ENCODE data around the gene MRPL19.

Gene MRPL19

DNA sequence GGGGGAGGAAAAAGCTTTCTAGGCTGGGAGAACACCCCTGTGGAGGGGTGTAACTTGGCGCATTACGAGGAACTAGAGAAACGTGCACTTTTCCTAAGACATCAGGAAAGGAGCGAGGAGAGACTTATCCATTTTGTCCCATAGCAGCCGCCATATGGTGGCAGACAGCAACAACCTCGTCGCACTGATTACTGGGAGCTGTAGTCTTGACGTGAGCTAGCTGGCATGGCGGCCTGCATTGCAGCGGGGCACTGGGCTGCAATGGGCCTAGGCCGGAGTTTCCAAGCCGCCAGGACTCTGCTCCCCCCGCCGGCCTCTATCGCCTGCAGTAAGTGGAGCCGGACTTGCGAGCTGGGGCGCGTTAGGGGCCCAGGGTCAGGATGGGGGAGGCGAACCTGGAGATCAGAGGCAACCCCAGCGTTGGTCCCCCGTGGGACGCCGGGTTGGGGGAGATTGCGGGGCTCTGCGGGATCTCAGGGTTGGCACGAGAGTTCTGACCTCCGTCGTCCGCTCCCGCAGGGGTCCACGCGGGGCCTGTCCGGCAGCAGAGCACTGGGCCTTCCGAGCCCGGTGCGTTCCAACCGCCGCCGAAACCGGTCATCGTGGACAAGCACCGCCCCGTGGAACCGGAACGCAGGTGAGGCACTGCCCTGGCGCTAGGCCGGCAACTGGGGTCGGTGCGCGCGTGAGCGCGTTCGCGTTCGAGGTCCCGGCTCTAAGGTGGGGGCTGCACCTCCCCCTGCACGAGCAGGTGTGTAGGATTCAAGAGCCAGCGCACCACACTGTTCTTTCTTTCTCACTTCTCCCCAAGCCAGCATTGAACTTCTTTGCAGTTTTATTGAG, at the start of gene MRPL19:
TSS of gene MRPL19 (plus strand) at position 201 of the 843 bp plus-strand sequence. CDS start at position 226, 25 bp downstream.
- DNase-seq: peak; percentile 89

DNA sequence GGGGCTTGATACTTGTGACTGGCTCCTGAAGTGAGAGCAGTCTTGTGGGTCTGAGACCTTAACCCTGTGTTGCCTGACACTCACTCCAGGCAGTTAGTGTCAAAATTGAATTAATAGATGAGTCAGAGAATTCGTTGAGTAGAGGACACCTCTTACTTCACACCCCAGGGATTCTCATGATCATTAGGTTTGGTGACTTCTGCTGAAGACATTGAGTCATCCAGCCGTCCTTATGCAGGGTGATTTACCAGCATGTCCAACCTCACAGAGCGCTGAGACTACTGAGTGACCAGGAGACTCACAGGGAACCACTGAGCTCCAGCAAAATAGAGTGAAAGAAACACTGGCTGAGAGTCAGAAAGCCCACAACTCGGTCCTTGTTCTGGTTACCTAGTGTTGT, 49.8 kb upstream of the MRPL19 start:
- no peak for DNase-seq

DNA sequence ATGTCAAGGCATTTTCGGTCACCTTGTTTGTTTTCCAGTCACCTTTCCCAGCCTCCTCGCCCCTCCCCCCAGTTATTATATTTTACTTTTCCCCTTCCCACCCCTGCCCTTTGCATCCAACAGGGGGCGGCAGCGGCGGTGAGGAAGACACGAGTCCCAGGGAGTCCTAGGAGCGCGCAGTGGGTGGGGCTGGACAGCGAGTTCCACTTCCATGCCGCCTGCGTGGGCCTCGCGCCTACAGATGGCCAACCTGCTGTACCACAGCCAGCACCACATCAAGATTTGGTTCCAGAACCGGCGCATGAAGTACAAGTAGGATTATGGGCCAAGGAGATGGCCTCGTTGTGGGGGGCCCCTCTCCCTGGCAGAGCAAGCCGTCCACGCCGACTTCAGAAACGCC, 48.6 kb upstream of the MRPL19 start:
- no peak for DNase-seq

DNA sequence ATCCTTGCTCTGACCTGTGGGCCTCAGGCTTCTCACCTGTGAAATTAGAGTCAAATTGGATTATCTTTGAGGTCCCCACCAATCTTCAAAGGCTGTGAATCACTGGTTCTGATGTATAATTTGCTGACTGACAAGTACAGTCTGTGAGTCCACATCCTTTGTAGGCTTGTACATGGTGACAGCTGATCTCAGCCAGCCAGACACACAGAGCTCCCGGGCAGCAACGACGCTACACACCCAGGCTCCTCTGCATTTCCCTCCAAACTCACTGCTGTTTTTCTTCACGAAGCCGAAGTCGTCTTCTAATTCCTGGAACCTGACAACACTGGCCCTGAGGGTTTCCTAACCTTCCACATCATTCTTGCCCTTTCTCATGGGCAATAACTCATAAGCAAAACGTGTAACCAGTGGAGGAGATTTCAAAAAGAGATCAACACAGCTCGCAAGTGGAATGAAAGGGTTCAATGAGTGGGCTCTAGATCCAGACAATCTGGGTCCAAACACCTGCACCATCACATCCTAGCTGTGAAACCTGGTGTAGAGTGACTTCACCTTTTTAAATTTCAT, 47.9 kb upstream of the MRPL19 start:
- DNase-seq: no peak

GRCh38 chr2:75600461-75601011, 46.0 kb upstream of the MRPL19 start:
- no peak for DNase-seq

GRCh38 chr2:75602724-75603342, 43.8 kb upstream of the MRPL19 start:
- DNase-seq: no peak

GRCh38 chr2:75603477-75603876, 43.1 kb upstream of the MRPL19 start:
- no peak for DNase-seq

- no peak for DNase-seq
Observed at GRCh38 chr2:75604484-75604883, 42.1 kb upstream of the MRPL19 start.

DNA sequence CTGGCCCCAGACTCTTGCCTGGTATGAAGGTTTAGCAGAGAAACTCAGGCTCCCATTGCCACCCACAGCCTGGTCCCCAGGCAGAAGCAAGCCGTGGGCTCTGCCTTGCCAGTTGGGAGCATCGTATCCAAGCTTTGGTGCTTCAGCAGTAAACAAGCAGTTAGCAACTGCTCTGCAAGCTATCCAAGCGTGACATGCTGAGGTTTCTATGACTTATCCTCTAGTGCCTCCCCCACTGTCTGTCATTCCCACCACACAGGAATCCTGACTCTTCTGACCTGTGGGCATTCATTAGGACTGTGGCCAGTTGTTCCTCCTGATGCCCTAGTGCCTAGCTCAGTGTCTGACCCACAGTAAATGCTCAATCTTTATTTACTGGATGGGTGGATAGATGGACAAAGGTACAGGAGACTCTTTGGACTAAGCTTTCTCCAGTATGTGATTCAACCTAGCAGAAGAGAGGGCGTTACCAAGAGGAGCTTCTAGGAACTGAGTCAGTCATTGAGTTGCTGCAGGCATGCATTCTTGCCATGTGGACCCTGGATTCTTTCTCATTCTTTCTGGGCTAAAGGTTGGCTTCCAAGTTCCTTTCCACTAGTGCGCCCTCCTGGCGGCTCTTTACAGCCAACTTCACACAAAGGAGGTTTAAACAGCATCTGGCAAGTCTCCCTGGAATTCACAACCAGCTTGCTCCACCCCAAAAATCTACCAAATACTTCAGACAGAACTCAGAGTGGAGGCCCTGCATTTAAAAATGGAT, 40.6 kb upstream of the MRPL19 start:
- DNase-seq: no peak

DNA sequence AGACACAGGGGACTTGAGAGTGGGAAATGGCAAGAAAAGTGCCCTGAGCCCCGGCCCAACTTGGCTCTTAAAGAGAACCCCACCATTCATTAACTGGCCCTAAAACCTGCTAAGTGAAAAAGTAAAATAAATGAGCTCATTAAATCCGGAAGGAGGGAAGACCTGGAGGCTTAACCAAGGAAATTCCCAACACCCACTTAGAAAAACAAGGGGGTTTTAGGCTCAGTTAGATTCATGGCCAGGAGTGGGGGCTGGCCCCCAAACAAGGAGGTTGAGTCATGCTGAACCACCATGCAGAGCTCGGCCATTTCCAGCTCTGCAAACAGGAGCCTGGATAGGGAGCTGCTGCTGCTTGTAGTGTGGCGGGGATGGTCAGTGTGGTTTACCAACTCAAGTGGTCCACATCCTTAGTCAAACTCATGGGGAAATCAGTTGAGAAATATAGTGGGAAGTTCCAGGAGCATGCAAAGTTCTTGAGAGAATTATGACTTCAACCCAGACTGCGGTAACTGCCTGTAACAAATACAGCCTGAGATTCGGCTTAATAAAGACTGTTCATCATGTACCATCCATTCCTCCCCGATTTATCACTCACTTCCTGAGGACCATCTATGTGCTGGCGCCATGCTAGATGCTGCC, 39.7 kb upstream of the MRPL19 start:
- DNase-seq: no peak

DNA sequence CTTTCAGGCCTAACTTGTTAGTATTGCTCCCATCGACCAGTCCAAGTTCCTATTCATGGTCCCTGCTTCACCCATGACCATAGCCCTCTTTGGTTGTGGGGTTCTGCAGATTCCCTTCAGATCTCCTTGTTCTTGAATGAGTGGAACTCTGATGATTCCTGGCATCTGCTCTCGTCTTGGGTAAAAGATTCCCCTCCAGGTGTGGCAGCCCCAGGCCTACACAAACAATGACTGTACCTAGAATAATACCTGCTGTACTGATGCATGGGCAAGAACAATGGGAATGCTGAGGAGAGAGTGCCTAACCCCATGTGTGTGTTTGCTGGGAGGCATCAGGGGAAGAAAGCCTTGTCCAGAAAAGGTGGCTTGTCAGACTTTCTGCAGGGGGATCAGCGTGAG, 39.2 kb upstream of the MRPL19 start:
- no peak for DNase-seq

DNA sequence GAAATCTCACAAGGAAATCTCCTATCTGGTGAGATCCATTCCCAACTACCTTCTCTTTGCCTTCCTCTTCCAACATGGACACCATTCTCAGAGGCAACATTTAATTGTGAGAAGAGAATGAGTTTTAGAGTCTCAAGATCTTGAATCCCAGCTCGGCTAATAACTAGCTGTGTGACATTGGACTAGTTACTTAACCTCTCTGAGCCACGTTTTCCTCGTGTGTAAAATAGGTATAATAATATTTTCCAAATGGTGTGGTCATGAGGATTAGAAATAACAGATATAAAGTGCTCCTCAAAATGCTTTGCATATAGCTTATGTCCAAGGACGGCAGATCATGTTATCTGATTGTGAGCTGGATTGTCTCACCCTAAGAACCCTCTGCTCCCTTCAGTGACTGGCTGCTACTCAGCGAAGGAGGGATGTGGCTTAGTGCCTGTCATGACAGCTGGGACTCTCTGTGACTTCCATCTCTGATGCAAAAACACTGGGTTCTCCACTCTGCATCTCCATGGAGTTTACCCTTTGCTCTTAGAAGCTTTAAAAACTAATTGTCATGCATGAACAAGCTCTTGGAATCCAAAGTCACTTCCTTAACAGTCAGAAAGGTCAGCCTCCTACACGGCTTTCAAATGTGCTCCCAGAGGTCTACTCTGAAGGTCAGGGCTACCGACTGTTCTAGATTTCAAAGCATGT, 38.4 kb upstream of the MRPL19 start:
- no peak for DNase-seq

GRCh38 chr2:75608684-75609333, 37.8 kb upstream of the MRPL19 start:
- DNase-seq: peak; percentile 13

DNA sequence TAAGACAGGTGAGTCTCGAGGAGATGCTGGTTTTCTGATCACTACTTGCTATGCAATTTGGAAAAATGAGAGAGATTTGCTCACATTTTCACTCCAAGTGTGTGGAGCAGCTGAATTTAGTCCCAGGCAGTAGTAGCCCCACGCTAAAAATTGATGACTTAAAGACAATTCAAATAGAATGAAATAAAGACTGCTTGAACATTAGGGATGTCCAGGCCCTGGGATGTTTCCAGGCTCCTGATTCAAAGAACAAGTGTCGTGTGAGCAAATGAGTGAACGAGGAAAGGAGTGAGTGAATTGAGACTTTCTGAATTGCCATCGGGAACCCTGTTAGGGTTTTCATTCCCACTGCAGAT, 37.3 kb upstream of the MRPL19 start:
- DNase-seq: no peak

DNA sequence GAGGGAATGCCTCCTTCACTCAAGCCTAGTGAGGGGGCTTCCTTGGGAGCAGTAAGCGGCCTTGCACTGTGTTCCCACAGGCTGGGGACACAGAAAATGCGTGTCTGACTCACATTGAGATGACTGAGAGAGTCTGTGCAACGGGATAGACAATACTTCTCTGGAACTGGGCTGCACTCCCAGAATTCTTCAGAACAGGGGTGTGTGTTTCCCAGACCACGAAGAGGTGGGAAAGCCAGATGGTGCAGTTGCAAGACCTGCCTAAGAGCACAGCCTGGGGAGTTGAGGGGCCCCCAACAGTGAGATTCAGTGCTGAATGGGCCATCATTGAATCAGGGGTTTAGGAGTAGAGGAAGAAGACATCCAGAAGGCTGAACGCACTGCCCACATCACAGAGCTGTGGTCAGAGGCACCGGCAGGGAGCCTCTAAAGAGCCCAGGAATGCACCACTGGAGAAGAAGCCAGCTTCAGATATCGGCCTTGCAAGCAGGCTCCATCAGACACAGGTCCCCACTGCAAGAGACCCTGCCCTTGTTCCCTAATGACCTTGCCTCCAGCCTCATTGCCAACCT, 36.6 kb upstream of the MRPL19 start:
- DNase-seq: no peak

DNA sequence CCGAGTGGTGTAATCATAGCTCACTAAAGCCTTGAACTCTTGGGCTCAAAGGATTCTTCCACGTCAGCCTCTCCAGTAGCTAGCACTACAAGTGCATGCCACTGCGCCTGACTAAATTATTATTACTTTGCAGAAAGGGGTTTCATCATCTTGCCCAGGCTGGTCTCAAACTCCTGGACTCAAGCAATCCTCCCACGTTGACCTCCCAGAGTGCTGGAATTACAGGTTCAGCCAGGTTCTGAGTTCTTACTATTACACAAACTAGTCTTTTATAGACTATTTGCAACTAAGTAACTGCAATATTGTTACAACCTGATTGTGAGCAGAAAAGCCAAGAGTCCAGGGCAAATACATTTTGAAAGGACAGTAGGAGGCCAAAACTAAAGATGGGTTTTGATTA, 35.9 kb upstream of the MRPL19 start:
- DNase-seq: no peak

GRCh38 chr2:75612108-75612861, 34.3 kb upstream of the MRPL19 start:
- DNase-seq: no peak

DNA sequence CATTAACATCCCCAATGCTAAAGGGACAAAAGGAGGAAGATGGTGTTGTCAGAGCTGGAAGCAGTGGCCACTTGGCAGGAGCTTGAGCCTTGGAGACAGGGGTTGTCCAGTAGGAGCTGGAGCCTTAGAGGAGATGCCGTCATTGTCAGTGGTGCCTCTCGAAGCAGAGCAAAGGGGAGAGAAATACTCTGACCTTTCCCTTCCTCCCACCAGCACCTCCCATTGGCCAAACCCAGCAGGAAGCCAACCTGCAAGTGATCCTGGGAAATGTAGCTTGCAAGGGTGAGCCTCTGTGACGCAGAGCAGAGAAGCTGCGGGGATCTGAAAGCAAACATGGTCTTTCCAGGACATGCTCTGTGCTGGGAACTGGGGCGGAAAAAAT, 33.7 kb upstream of the MRPL19 start:
- DNase-seq: no peak

DNA sequence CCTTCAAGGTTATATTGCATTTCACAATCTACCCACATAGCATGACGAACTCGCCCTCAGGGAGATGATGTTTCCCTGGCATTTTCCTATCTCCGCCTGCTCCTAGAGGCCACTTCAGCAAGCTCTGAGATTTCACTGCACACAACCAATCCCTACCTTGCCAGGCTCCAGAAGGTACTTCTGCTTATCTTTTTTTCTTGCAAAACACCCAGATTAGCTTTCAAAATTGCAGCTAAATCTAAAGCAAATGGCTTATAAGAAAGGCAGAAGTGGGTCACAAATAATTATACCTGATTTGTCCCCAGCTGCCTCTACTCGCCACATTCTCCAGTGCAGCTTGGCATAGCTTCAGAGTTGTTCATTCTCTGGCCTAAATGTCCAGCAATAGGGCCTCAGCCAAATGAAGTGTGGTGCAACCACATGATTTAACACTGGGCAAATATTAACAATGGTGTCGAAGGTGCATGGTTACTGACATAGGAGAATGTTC, 32.4 kb upstream of the MRPL19 start:
- DNase-seq: no peak

- DNase-seq: no peak
Observed at GRCh38 chr2:75616406-75616805, 30.2 kb upstream of the MRPL19 start.
